BE2C (cell line): ENCODE measurements around the gene CD2.

Source experiments
- DNase-seq: peaks from one replicate; pipeline ENCODE4 v3.0.0-alpha.2; 2020
- H3K27me3 ChIP-seq: fragments of 250-450 bp; sonication (Bioruptor Pico); 2 replicates; pipeline ENCODE4 v1.5.1; 2020; ENCODE audit warnings: mild to moderate bottlenecking
- H3K36me3 ChIP-seq: fragments of 250-450 bp; sonication (Bioruptor Pico); 2 replicates; pipeline ENCODE4 v1.5.1; 2020; ENCODE audit warnings: mild to moderate bottlenecking
- H3K4me1 ChIP-seq: fragments of 250-450 bp; sonication (Bioruptor Pico); 2 replicates; pipeline ENCODE4 v1.5.1; 2020
- H3K4me3 ChIP-seq: 2 replicates; pipeline ENCODE4 v1.5.1; 2011; ENCODE audit warnings: low read depth, low read length
- H3K9me3 ChIP-seq: fragments of 250-450 bp; sonication (Bioruptor Pico); 2 replicates; pipeline ENCODE4 v1.5.1; 2020
- CTCF ChIP-seq: IDR thresholded peaks from 2 replicates; pipeline ENCODE4 v1.5.1; 2012; ENCODE audit warnings: mild to moderate bottlenecking, low read depth, low read length

The CD2 gene

GRCh38 chr1:116785006-116785405 lies 30.8 kb downstream of the CD2 start:
- Histone ChIP-seq H3K4me3 (no peak overlapping the region), H3K9me3 (no peaks in the 10 kb centered on the region), H3K4me1 (no peaks in the 10 kb centered on the region), H3K27me3 (no peaks in the 10 kb centered on the region; the same call in none of the 2 replicates), H3K36me3 (no peaks in the 10 kb centered on the region)
- no peak for TF ChIP-seq CTCF
- DNase-seq = peak; percentile 12

- H3K27me3 ChIP-seq = no peaks in the 10 kb centered on the region; the same call in none of the 2 replicates
- no peak for TF ChIP-seq CTCF
Observed at GRCh38 chr1:116786049-116786448, 31.8 kb downstream of the CD2 start.

GRCh38 chr1:116791727-116792126 lies 37.5 kb downstream of the CD2 start:
- Histone ChIP-seq H3K4me3 (no peak overlapping the region), H3K36me3 (no peaks in the 10 kb centered on the region), H3K9me3 (no peaks in the 10 kb centered on the region), H3K4me1 (no peaks in the 10 kb centered on the region), H3K27me3 (peaks cover 6% of the 10 kb centered on the region)
- DNase-seq = no peak
- TF ChIP-seq CTCF = no peak

More at GRCh38 chr1:116786049-116786448, 31.8 kb downstream of the CD2 start:
- no peak overlapping the region for H3K4me3 ChIP-seq
- DNase-seq = no peak
- no peaks in the 10 kb centered on the region for H3K9me3 ChIP-seq
- H3K4me1 ChIP-seq = no peaks in the 10 kb centered on the region
- no peaks in the 10 kb centered on the region for H3K36me3 ChIP-seq

- no peaks in the 10 kb centered on the region for H3K9me3 ChIP-seq
- H3K4me1 ChIP-seq = no peaks in the 10 kb centered on the region
- no peak overlapping the region for H3K4me3 ChIP-seq
- no peak for DNase-seq
- peaks cover 6% of the 10 kb centered on the region for H3K27me3 ChIP-seq
- no peak for TF ChIP-seq CTCF
- no peaks in the 10 kb centered on the region for H3K36me3 ChIP-seq
Observed at GRCh38 chr1:116793357-116793935, 39.2 kb downstream of the CD2 start.

GRCh38 chr1:116794371-116794770 lies 40.1 kb downstream of the CD2 start:
- DNase-seq = no peak
- Histone ChIP-seq H3K4me1 (no peaks in the 10 kb centered on the region), H3K27me3 (peaks cover 6% of the 10 kb centered on the region; the same call in 1 of the 2 replicates), H3K9me3 (no peaks in the 10 kb centered on the region), H3K4me3 (no peak overlapping the region), H3K36me3 (no peaks in the 10 kb centered on the region)
- no peak for TF ChIP-seq CTCF

GRCh38 chr1:116794804-116795481 lies 40.7 kb downstream of the CD2 start:
- peaks cover 6% of the 10 kb centered on the region; the same call in 1 of the 2 replicates for H3K27me3 ChIP-seq
- H3K4me1 ChIP-seq = no peaks in the 10 kb centered on the region
- no peak for DNase-seq
- H3K9me3 ChIP-seq = no peaks in the 10 kb centered on the region
- no peaks in the 10 kb centered on the region for H3K36me3 ChIP-seq
- TF ChIP-seq CTCF = no peak
- H3K4me3 ChIP-seq = no peak overlapping the region
